K562 (cell line): ENCODE measurements around the gene ZFPM1. TPM values are rescaled to one million over a fixed set of nuclear protein-coding genes. Genes with fewer than 3 reads are reported as not detected.

Source experiments
- ATAC-seq: fragments of 200-7000 bp; cut with Tn5 transposase; 3 replicates; pipeline ENCODE4 v1.9.1; 2020; ENCODE audit warnings: moderate library complexity
- BruUV-seq: library from RNA; stranded (reverse); fragments of 400-500 nt; replicated peaks from 2 replicates; lab custom pipeline; 2021; lab: Mats Ljungman, UMichigan
- CTCF ChIA-PET: fragments of 300-600 bp; formaldehyde crosslinking; extraction: SDS; loops from one replicate; lab custom pipeline; 2021; ENCODE audit warnings: low intra/inter-chr PET ratio; lab: Yijun Ruan, JAX
- POLR2A ChIA-PET: fragments of 300-600, 350-650 bp; sonication (Branson Sonifier 250); formaldehyde crosslinking; extraction: SDS; loops from one replicate; lab custom pipeline; 2021; ENCODE audit warnings: antibody characterized with exemption, inconsistent platforms; lab: Yijun Ruan, JAX
- DNase-seq, 4 experiments: peaks; one replicate each; pipeline versions ENCODE4 v3.0.0 to v3.0.0-alpha.2; 2011 to 2018; ENCODE audit warnings: low spot score in 3 of 4, mixed read lengths in 3 of 4; ENCODE audit errors: extremely low read depth in 1 of 4
- FAIRE-seq: peaks from 2 replicates; lab custom pipeline; 2011; peaks lifted over from hg19 to GRCh38; lab: Jason Lieb, UNC
- H2AFZ ChIP-seq: 2 replicates; pipeline ENCODE4 v1.6.0; 2011; ENCODE audit warnings: low read depth, low read length, control low read depth, inconsistent platforms
- H3K27ac ChIP-seq: fragments of 200-600 bp; 3 replicates; pipeline ENCODE4 v1.8.0; 2011; ENCODE audit warnings: low read depth, mild to moderate bottlenecking, control low read depth, inconsistent platforms, low read length, moderate library complexity, mixed read lengths; ENCODE audit errors: extremely low read depth
- H3K27me3 ChIP-seq, 2 experiments: fragments of 300-600 bp in 1 of 2; 2 replicates in 1 of 2; 3 replicates in 1 of 2; pipeline versions ENCODE4 v1.6.0 to v1.8.0; 2011; ENCODE audit warnings: inconsistent platforms in 2 of 2, low read length in 2 of 2, mild to moderate bottlenecking in 1 of 2, mixed read lengths in 1 of 2, moderate library complexity in 1 of 2; ENCODE audit not compliant: control insufficient read depth in 2 of 2, insufficient read depth in 2 of 2
- H3K36me3 ChIP-seq: fragments of 300-600 bp; 3 replicates; pipeline ENCODE4 v1.8.0; 2011; ENCODE audit warnings: mild to moderate bottlenecking, low read length, inconsistent platforms; ENCODE audit not compliant: control insufficient read depth, insufficient read depth
- H3K4me1 ChIP-seq, 2 experiments: fragments of 200-600 bp in 1 of 2; replicated peaks in 1 of 2; 2 replicates in 1 of 2; 3 replicates in 1 of 2; pipeline versions ENCODE4 v1.5.1 to v1.8.0; 2011; ENCODE audit warnings: inconsistent platforms in 2 of 2, low read length in 2 of 2, mild to moderate bottlenecking in 1 of 2, mixed read lengths in 1 of 2, moderate library complexity in 1 of 2; ENCODE audit not compliant: control insufficient read depth in 2 of 2, insufficient read depth in 2 of 2
- H3K4me2 ChIP-seq: 2 replicates; pipeline ENCODE4 v1.6.1; 2011; ENCODE audit warnings: low read length, control low read depth, inconsistent platforms, mixed read lengths; ENCODE audit not compliant: insufficient read depth
- H3K4me3 ChIP-seq: fragments of 200-600 bp; sonication (generic), shearing (Covaris generic); 2 replicates; pipeline ENCODE4 v1.5.1; 2016; ENCODE audit warnings: control low read depth, inconsistent platforms
- H3K79me2 ChIP-seq: fragments of 200-600 bp; 3 replicates; pipeline ENCODE4 v1.8.0; 2011; ENCODE audit warnings: low read length, inconsistent platforms; ENCODE audit not compliant: control insufficient read depth, insufficient read depth
- H3K9ac ChIP-seq, 2 experiments: 2 replicates each; pipeline versions ENCODE4 v1.6.0 to v1.6.1; 2011; ENCODE audit warnings: low read depth in 2 of 2, low read length in 2 of 2, control low read depth in 1 of 2, inconsistent platforms in 1 of 2, mild to moderate bottlenecking in 1 of 2, mixed read lengths in 1 of 2; ENCODE audit not compliant: insufficient read depth in 1 of 2
- H3K9me1 ChIP-seq: one replicate; pipeline ENCODE4 v1.6.0; 2011; ENCODE audit warnings: inconsistent platforms, mild to moderate bottlenecking, low read length, moderate library complexity; ENCODE audit not compliant: control insufficient read depth, insufficient read depth
- H3K9me3 ChIP-seq: replicated peaks from 2 replicates; pipeline ENCODE4 v1.5.1; 2011; ENCODE audit warnings: low read depth, low read length, inconsistent platforms; ENCODE audit not compliant: control insufficient read depth, insufficient read depth
- H4K20me1 ChIP-seq: replicated peaks from 2 replicates; pipeline ENCODE4 v1.6.1; 2011; ENCODE audit warnings: low read length, inconsistent platforms, mixed read lengths; ENCODE audit not compliant: control insufficient read depth, insufficient read depth
- E2F6 ChIP-seq, 2 experiments: IDR thresholded peaks; 2 replicates each; pipeline ENCODE4 v1.6.1; 2011; ENCODE audit warnings: borderline replicate concordance in 1 of 2, control low read depth in 1 of 2, low read depth in 1 of 2, low read length in 1 of 2, mild to moderate bottlenecking in 1 of 2, mixed read lengths in 1 of 2, moderate library complexity in 1 of 2; ENCODE audit not compliant: insufficient read depth in 1 of 2, insufficient read length in 1 of 2, poor library complexity in 1 of 2, severe bottlenecking in 1 of 2; ENCODE audit errors: extremely low read depth in 1 of 2
- ELF1 ChIP-seq: fragments of 200-800 bp; sonication (Bioruptor generic); IDR thresholded peaks from 2 replicates; pipeline ENCODE4 v1.6.1; 2016; ENCODE audit warnings: missing genetic modification characterization, missing compliant biosample characterization
- FOSL1 ChIP-seq: fragments of 200-800 bp; sonication (Bioruptor generic); conservative IDR thresholded peaks from 2 replicates; pipeline ENCODE4 v1.6.1; 2016; ENCODE audit warnings: missing genetic modification characterization, missing compliant biosample characterization
- HMGN3 ChIP-seq: IDR thresholded peaks from 2 replicates; pipeline ENCODE4 v1.6.1; 2011; ENCODE audit warnings: borderline replicate concordance, low read depth, mild to moderate bottlenecking, mixed read lengths, low read length; ENCODE audit not compliant: insufficient read length; ENCODE audit errors: extremely low read depth
- HNRNPK ChIP-seq: fragments of 200-400 bp; formaldehyde crosslinking; IDR thresholded peaks from one replicate; pipeline ENCODE4 v1.6.1; 2018; ENCODE audit warnings: mild to moderate bottlenecking, low read depth, low read length; ENCODE audit not compliant: poor library complexity, severe bottlenecking
- IFI16 ChIP-seq: fragments of 250-450 bp; sonication (Bioruptor Pico); IDR thresholded peaks from 2 replicates; pipeline ENCODE4 v2.1.2; 2022; ENCODE audit warnings: mild to moderate bottlenecking, inconsistent platforms
- JUN ChIP-seq, 2 experiments: sonication (generic) in 1 of 2; formaldehyde crosslinking in 1 of 2; IDR thresholded peaks; 2 replicates each; pipeline versions ENCODE4 v1.6.1 to v1.8.0; 2012 to 2022; ENCODE audit warnings: borderline replicate concordance in 2 of 2, mild to moderate bottlenecking in 2 of 2, improper control_type of control experiment in 1 of 2, low read depth in 1 of 2, low read length in 1 of 2, missing genetic modification reagents in 1 of 2
- PHF8 ChIP-seq: fragments of 200-600 bp; sonication (generic); IDR thresholded peaks from 2 replicates; pipeline ENCODE4 v1.6.1; 2012; ENCODE audit warnings: mixed run types, mild to moderate bottlenecking, inconsistent platforms, low read length, moderate library complexity, borderline replicate concordance
- RBM39 ChIP-seq: fragments of 200-400 bp; formaldehyde crosslinking; optimal IDR thresholded peaks from 2 replicates; pipeline ENCODE3; 2018; ENCODE audit warnings: low read depth, low read length
- RFX5 ChIP-seq: IDR thresholded peaks from 2 replicates; pipeline ENCODE4 v1.6.1; 2011; ENCODE audit warnings: low read depth, mild to moderate bottlenecking, improper control_type of control experiment, low read length
- RNF2 ChIP-seq: sonication (generic); IDR thresholded peaks from 2 replicates; pipeline ENCODE4 v1.6.1; 2016
- SAFB ChIP-seq: fragments of 200-400 bp; formaldehyde crosslinking; IDR thresholded peaks from 2 replicates; pipeline ENCODE4 v1.6.1; 2017; ENCODE audit warnings: low read depth, low read length, borderline replicate concordance
- SRSF3 ChIP-seq: fragments of 200-400 bp; formaldehyde crosslinking; IDR thresholded peaks from 2 replicates; pipeline ENCODE4 v1.6.1; 2016; ENCODE audit warnings: mild to moderate bottlenecking, low read length, moderate library complexity; ENCODE audit not compliant: insufficient read depth
- ZBTB7A ChIP-seq: IDR thresholded peaks from 2 replicates; pipeline ENCODE4 v1.6.1; 2011; ENCODE audit warnings: low read depth, mild to moderate bottlenecking, low read length, moderate library complexity, borderline replicate concordance; ENCODE audit not compliant: control insufficient read depth
- ZFX ChIP-seq: sonication (generic); formaldehyde crosslinking; IDR thresholded peaks from 2 replicates; pipeline ENCODE4 v1.8.0; 2022; ENCODE audit warnings: mild to moderate bottlenecking, missing genetic modification reagents, moderate library complexity
- ZNF165 ChIP-seq: fragments of 250-450 bp; sonication (Bioruptor Pico); IDR thresholded peaks from 2 replicates; pipeline ENCODE4 v1.4.0; 2020; ENCODE audit warnings: borderline replicate concordance
- ZNF695 ChIP-seq: fragments of 450-650 bp; formaldehyde crosslinking; IDR thresholded peaks from 2 replicates; pipeline ENCODE4 v1.4.0; 2020; ENCODE audit warnings: mild to moderate bottlenecking, moderate library complexity
- WGBS: fragments of 100-300 bp; shearing (Covaris generic); methylation state at CpG from one replicate; pipeline ENCODE4 v1.1.6; 2016; ENCODE audit warnings: low coverage, mixed read lengths; ENCODE audit not compliant: insufficient coverage; ENCODE audit errors: missing lambda C conversion rate; 5-methylcytosine and 5-hydroxymethylcytosine counted together
- in situ Hi-C: fragments of 300-500 bp; cut with MboI; formaldehyde crosslinking; loops from 4 replicates; pipeline ENCODE4 v1.15.0; 2018; ENCODE audit warnings: inconsistent platforms, mixed read lengths
- intact Hi-C: fragments of 100-400 bp; cut with micrococcal nuclease; formaldehyde crosslinking; loops from 2 replicates; pipeline ENCODE4 v1.14.2; 2022
- polyA plus RNA-seq, 8 experiments: library from polyadenylated mRNA; depleted of rRNA in 4 of 8; stranded (reverse) in 5 of 8; unstranded in 3 of 8; fragments of >200 nt; fragmentation: Nextera tagmentation in 2 of 8; fragmentation: Illumina TruSeq in 1 of 8; extraction: Ambion mirVana in 2 of 8; extraction: Trizol in 1 of 8; gene quantifications; 2 replicates each; pipeline versions ENCODE4 v1.2.1 to v1.2.3, GENCODE V29; 2011 to 2014; ENCODE audit warnings: inconsistent platforms in 1 of 8, missing spikeins in 1 of 8
- total RNA-seq, 7 experiments: library from RNA; depleted of rRNA in 6 of 7; stranded (reverse); fragments of >200 nt in 6 of 7; fragmentation: Illumina TruSeq in 2 of 7; extraction: Trizol in 2 of 7; gene quantifications; 2 replicates each; pipeline versions ENCODE4 v1.2.1 to v1.2.3, GENCODE V29; 2011 to 2021; ENCODE audit warnings: low replicate concordance in 1 of 7

The ZFPM1 gene
- total and polyA plus RNA-seq, 9 of the 15 experiments (the other 6 are each of a cell fraction or from before 2014, with no cell fraction given): 0.03 to 35.9 (median 1.4) TPM

GRCh38 chr16:88430524-88431446 lies 22.3 kb upstream of the ZFPM1 start:
- intact Hi-C loops: no loop called here
- peak overlapping the region in 1 of 2 experiments; percentile 3; a peak in 2 of 4 replicates for H3K9ac ChIP-seq
- peak; percentile 60 for ATAC-seq
- TF ChIP-seq JUN (IDR thresholded peaks at IDR 0.05; ENCODE audit: borderline replicate concordance, low read depth, low read length) (no peak), JUN (CRISPR knock-in tag; IDR thresholded peaks at IDR 0.05; ENCODE audit: borderline replicate concordance) (no peak), RFX5 (no peak), HMGN3 (peak; percentile 31), SRSF3 (no peak), ZNF695 (CRISPR knock-in tag) (no peak), E2F6 (IDR thresholded peaks at IDR 0.05; ENCODE audit: borderline replicate concordance in 1 of 2, extremely low read depth in 1 of 2, insufficient read depth in 1 of 2, insufficient read length in 1 of 2, low read depth in 1 of 2, low read length in 1 of 2, poor library complexity in 1 of 2, severe bottlenecking in 1 of 2) (peak in 1 of 2 experiments; percentile 4), RNF2 (peak; percentile 25; the same call in 1 of the 2 replicates), SAFB (no peak), ZFX (peak; percentile 26; the same call in 1 of the 2 replicates), FOSL1 (tag) (no peak), PHF8 (peak; percentile 19; the same call in 1 of the 2 replicates), ZBTB7A (peak; percentile 41; the same call in 1 of the 2 replicates), ZNF165 (no peak), HNRNPK (no peak), RBM39 (no peak), ELF1 (tag) (peak; percentile 31; the same call in 1 of the 2 replicates), IFI16 (no peak)

More at GRCh38 chr16:88430524-88431446, 22.3 kb upstream of the ZFPM1 start:
- Histone ChIP-seq H4K20me1 (peaks cover 6% of the 10 kb centered on the region; the same call in 1 of the 2 replicates), H3K27ac (no peak overlapping the region), H3K4me1 (peaks cover 0 to 72% of the 10 kb centered on the region in 2 experiments; a peak in 2 of 5 replicates), H3K27me3 (peaks cover 39 to 78% of the 10 kb centered on the region in 2 experiments), H3K79me2 (no peaks in the 10 kb centered on the region), H3K4me3 (peak overlapping the region; percentile 9; the same call in 1 of the 2 replicates), H3K9me1 (no peaks in the 10 kb centered on the region), H3K9me3 (no peaks in the 10 kb centered on the region), H2AFZ (peak overlapping the region; percentile 44; the same call in 1 of the 2 replicates), H3K36me3 (no peaks in the 10 kb centered on the region), H3K4me2 (no peak overlapping the region; the same call in 1 of the 2 replicates)
- FAIRE-seq (no peak), DNase-seq (peak; percentile 41 to 52 (median 50))
- ChIA-PET POLR2A (interaction anchor here (0.5 to 1.0 kb wide), 5 partner anchors 15 to 221 kb away, joined by 3 to 7 read pairs (median 3); partner anchors contain the start of gene ZC3H18), CTCF (no interaction called here)
- WGBS: 4% methylated on average over 51 of the region's 80 CpGs
- no TSS peak for BruUV-seq
- in situ Hi-C loops: no loop called here
